Esophagus muscularis mucosa (tissue), 4 donors: ENCODE measurements around the gene TXNIP. TPM values are rescaled to one million over a fixed set of nuclear protein-coding genes. Genes with fewer than 3 reads are reported as not detected.

Experiments used
- DNase-seq: peaks from one replicate; pipeline ENCODE4 v3.0.0-alpha.2; 2017; ENCODE audit errors: extremely low spot score
- H3K27ac ChIP-seq, 4 donors: fragments of 200-600 bp; sonication (generic); replicated peaks in 1 of 4; 1 replicate in 3 of 4; 2 replicates in 1 of 4; pipeline ENCODE4 v1.5.1; 2016 to 2019; ENCODE audit warnings: mild to moderate bottlenecking in 1 of 4
- H3K27me3 ChIP-seq, 4 donors: fragments of 200-600 bp; sonication (generic); one replicate each; pipeline versions ENCODE4 v1.5.1 to v1.6.0; 2016 to 2019
- H3K36me3 ChIP-seq, 4 donors: fragments of 200-600 bp; sonication (generic); one replicate each; pipeline ENCODE4 v1.5.1; 2016 to 2019
- H3K4me1 ChIP-seq, 4 donors: fragments of 200-600 bp; sonication (generic); one replicate each; pipeline ENCODE4 v1.5.1; 2016 to 2019
- H3K4me3 ChIP-seq, 4 donors: fragments of 200-600 bp; sonication (generic); 1 replicate in 2 of 4; 2 replicates in 2 of 4; pipeline ENCODE4 v1.5.1; 2016 to 2019; ENCODE audit warnings: mild to moderate bottlenecking in 4 of 4, moderate library complexity in 1 of 4
- H3K9me3 ChIP-seq, 4 donors: fragments of 200-600 bp; sonication (generic); 1 replicate in 3 of 4; 2 replicates in 1 of 4; pipeline ENCODE4 v1.5.1; 2016 to 2019
- CTCF ChIP-seq, 3 experiments: fragments of 200-600 bp in 2 of 3; fragments of 450-650 bp in 1 of 3; sonication (generic) in 2 of 3; IDR thresholded peaks; one replicate each; pipeline ENCODE4 v1.5.1; 2017 to 2019; ENCODE audit warnings: antibody characterized with exemption in 3 of 3, mild to moderate bottlenecking in 2 of 3, moderate library complexity in 1 of 3
- EP300 ChIP-seq: sonication (generic); formaldehyde crosslinking; IDR thresholded peaks from one replicate; pipeline ENCODE4 v1.6.1; 2017; ENCODE audit warnings: antibody characterized with exemption
- POLR2A ChIP-seq: fragments of 450-650 bp; IDR thresholded peaks from one replicate; pipeline ENCODE4 v1.6.1; 2017; ENCODE audit warnings: antibody characterized with exemption, moderate library complexity, mild to moderate bottlenecking, low read depth
- POLR2AphosphoS5 ChIP-seq, 2 donors: sonication (generic); formaldehyde crosslinking; IDR thresholded peaks; one replicate each; pipeline ENCODE4 v1.6.1; 2017; ENCODE audit warnings: antibody characterized with exemption in 2 of 2
- WGBS: methylation state at CpG from one replicate; pipeline ENCODE4 v1.1.5; 2018; 5-methylcytosine and 5-hydroxymethylcytosine counted together
- intact Hi-C: fragments of 100-400 bp; cut with DNase I; formaldehyde crosslinking; loops from one replicate; pipeline ENCODE4 v1.15.1; 2023
- total RNA-seq, 4 donors: library from RNA; depleted of rRNA; stranded (reverse); fragments of >200 nt; gene quantifications; one replicate each; pipeline versions ENCODE4 v1.1.0 to v1.2.1, GENCODE V29; 2016

TXNIP gene
- total RNA-seq, 4 donors from 2014 or later = 1,186 to 4,171 (median 2,482) TPM

- H3K4me3 ChIP-seq = peak overlapping the region; percentile 67 to 78 (median 74)
- no peak for DNase-seq
- no peaks in the 10 kb centered on the region for H3K36me3 ChIP-seq
- peak overlapping the region; percentile 98 to 100 (median 98) for H3K27ac ChIP-seq
- H3K4me1 ChIP-seq = peaks cover 35 to 79% (median 76%) of the 10 kb centered on the region in 4 donors
- peak in 1 of 2 donors; percentile 7 for TF ChIP-seq POLR2AphosphoS5 (IDR thresholded peaks at IDR 0.05)
- no peak for TF ChIP-seq POLR2A
- no peaks in the 10 kb centered on the region for H3K27me3 ChIP-seq
- whole genome bisulfite sequencing = 6% methylated on average over 13 of the region's 36 CpGs
- H3K9me3 ChIP-seq = peaks cover 0 to 7% (median 2%) of the 10 kb centered on the region in 4 donors
- intact Hi-C loops = loop anchor here (5.0 kb wide), 1 partner anchor 35 kb away; the partner anchor contains the start of gene RBM8A
Measured at GRCh38 chr1:145962157-145963102, 33.9 kb downstream of the TXNIP start.

- no peak for DNase-seq
- intact Hi-C loops = loop anchor here (5.0 kb wide), 1 partner anchor 34 kb away; the partner anchor contains the start of gene RBM8A
- Histone ChIP-seq H3K4me1 (peaks cover 35 to 82% (median 75%) of the 10 kb centered on the region in 4 donors), H3K9me3 (no peaks in the 10 kb centered on the region), H3K27ac (peak overlapping the region; percentile 98 to 100 (median 98)), H3K27me3 (no peaks in the 10 kb centered on the region), H3K4me3 (peak overlapping the region; percentile 67 to 78 (median 74)), H3K36me3 (no peaks in the 10 kb centered on the region)
- 3% methylated on average over 16 of the region's 57 CpGs for WGBS
- TF ChIP-seq POLR2A = no peak
- peak in 1 of 2 donors; percentile 62 for TF ChIP-seq POLR2AphosphoS5 (IDR thresholded peaks at IDR 0.05)
- TF ChIP-seq EP300 = no peak
- TF ChIP-seq CTCF (IDR thresholded peaks at IDR 0.05) = no peak
Measured at GRCh38 chr1:145961425-145962156, 34.8 kb downstream of the TXNIP start.

GRCh38 chr1:145961109-145961424 lies 35.3 kb downstream of the TXNIP start:
- Histone ChIP-seq H3K4me3 (peak overlapping the region; percentile 67 to 78 (median 74)), H3K4me1 (peaks cover 34 to 82% (median 75%) of the 10 kb centered on the region in 4 donors), H3K27ac (peak overlapping the region; percentile 98 to 100 (median 98)), H3K36me3 (no peaks in the 10 kb centered on the region), H3K27me3 (no peaks in the 10 kb centered on the region), H3K9me3 (no peaks in the 10 kb centered on the region)
- TF ChIP-seq CTCF (IDR thresholded peaks at IDR 0.05) (no peak), EP300 (no peak), POLR2AphosphoS5 (IDR thresholded peaks at IDR 0.05) (no peak), POLR2A (no peak)
- no peak for DNase-seq
- intact Hi-C loops = loop anchor here (5.0 kb wide), 1 partner anchor 34 kb away; the partner anchor contains the start of gene RBM8A
- 10% methylated on average over 8 of the region's 22 CpGs for WGBS

GRCh38 chr1:145960468-145961108 lies 35.8 kb downstream of the TXNIP start:
- Histone ChIP-seq H3K4me3 (peak overlapping the region; percentile 67 to 78 (median 74)), H3K27me3 (no peaks in the 10 kb centered on the region), H3K36me3 (no peaks in the 10 kb centered on the region), H3K9me3 (no peaks in the 10 kb centered on the region), H3K4me1 (peaks cover 37 to 82% (median 76%) of the 10 kb centered on the region in 4 donors), H3K27ac (peak overlapping the region; percentile 98 to 100 (median 98))
- WGBS = 0% methylated on average over 19 of the region's 44 CpGs
- TF ChIP-seq EP300 = no peak
- peak in 1 of 2 donors; percentile 85 for TF ChIP-seq POLR2AphosphoS5 (IDR thresholded peaks at IDR 0.05)
- peak; percentile 39 for TF ChIP-seq POLR2A
- peak in 2 of 3 experiments; percentile 33 to 40 for TF ChIP-seq CTCF (IDR thresholded peaks at IDR 0.05)
- intact Hi-C loops = loop anchor here (5.0 kb wide), 1 partner anchor 33 kb away; the partner anchor contains the start of gene RBM8A
- DNase-seq = no peak
